GM11168 (cell line): ENCODE results near the gene LACC1.

Experiments
- in situ Hi-C: fragments of 300-500 bp; cut with MboI; formaldehyde crosslinking; loops from one replicate; pipeline ENCODE4 v1.12.0; 2022; ENCODE audit warnings: low sequenced_read_pairs; ENCODE audit not compliant: unreplicated experiment

LACC1 gene

GRCh38 chr13:43937839-43938238 is 58.1 kb downstream of the LACC1 start:
- in situ Hi-C loops = no loop called here

- in situ Hi-C loops = no loop called here
Measured at GRCh38 chr13:43938449-43938848, 58.7 kb downstream of the LACC1 start.

GRCh38 chr13:43939086-43939485 is 59.4 kb downstream of the LACC1 start:
- in situ Hi-C loops = no loop called here

GRCh38 chr13:43942286-43942685 is 62.6 kb downstream of the LACC1 start:
- in situ Hi-C loops = no loop called here
